Spleen (tissue), 11 donors: ENCODE measurements around the gene PTPRG. TPM values are rescaled to one million over a fixed set of nuclear protein-coding genes. Genes with fewer than 3 reads are reported as not detected.

ENCODE experiments used
- DNase-seq: peaks from one replicate; pipeline ENCODE4 v3.0.0-alpha.2; 2020
- H3K27ac ChIP-seq, 8 donors: fragments of 200-600 bp; sonication (generic) in 7 of 8; 1 replicate in 4 of 8; 2 replicates in 4 of 8; pipeline versions ENCODE4 v1.5.0 to v1.8.0; 2016 to 2021; ENCODE audit warnings: inconsistent platforms in 4 of 8, mild to moderate bottlenecking in 4 of 8, moderate library complexity in 1 of 8
- H3K27me3 ChIP-seq, 7 donors: fragments of 200-600 bp; sonication (generic) in 6 of 7; replicated peaks in 1 of 7; 1 replicate in 4 of 7; 2 replicates in 3 of 7; pipeline versions ENCODE4 v1.5.0 to v1.8.0; 2016 to 2021; ENCODE audit warnings: inconsistent platforms in 3 of 7, mild to moderate bottlenecking in 1 of 7
- H3K36me3 ChIP-seq, 6 donors: fragments of 200-600 bp; sonication (generic) in 5 of 6; 1 replicate in 4 of 6; 2 replicates in 2 of 6; pipeline versions ENCODE4 v1.5.0 to v1.8.0; 2016 to 2021; ENCODE audit warnings: inconsistent platforms in 2 of 6
- H3K4me1 ChIP-seq, 6 donors: fragments of 200-600 bp; sonication (generic) in 5 of 6; 1 replicate in 3 of 6; 2 replicates in 3 of 6; pipeline versions ENCODE4 v1.5.0 to v1.8.0; 2016 to 2021; ENCODE audit warnings: inconsistent platforms in 3 of 6
- H3K4me3 ChIP-seq, 8 donors: fragments of 200-600 bp; sonication (generic) in 7 of 8; 1 replicate in 4 of 8; 2 replicates in 4 of 8; pipeline versions ENCODE4 v1.5.0 to v1.8.0; 2016 to 2021; ENCODE audit warnings: inconsistent platforms in 4 of 8, mild to moderate bottlenecking in 4 of 8, moderate library complexity in 2 of 8
- H3K9me3 ChIP-seq, 8 donors: fragments of 200-600 bp; sonication (generic) in 7 of 8; 1 replicate in 4 of 8; 2 replicates in 4 of 8; pipeline versions ENCODE4 v1.5.0 to v1.8.0; 2016 to 2021; ENCODE audit warnings: inconsistent platforms in 4 of 8
- CTCF ChIP-seq, 11 experiments: fragments of 200-600 bp in 7 of 11; fragments of 450-650 bp in 4 of 11; sonication (generic) in 4 of 11; IDR thresholded peaks in 8 of 11; conservative IDR thresholded peaks in 3 of 11; 1 replicate in 7 of 11; 2 replicates in 4 of 11; pipeline versions ENCODE4 v1.4.0 to v1.8.0; 2016 to 2021; ENCODE audit warnings: antibody characterized with exemption in 11 of 11, inconsistent platforms in 4 of 11, mild to moderate bottlenecking in 1 of 11
- POLR2A ChIP-seq, 3 donors: fragments of 450-650 bp; IDR thresholded peaks; one replicate each; pipeline ENCODE4 v1.5.1; 2017; ENCODE audit warnings: antibody characterized with exemption in 3 of 3, mild to moderate bottlenecking in 1 of 3
- POLR2AphosphoS5 ChIP-seq, 3 donors: sonication (generic); formaldehyde crosslinking; IDR thresholded peaks; one replicate each; pipeline ENCODE4 v1.5.1; 2017; ENCODE audit warnings: antibody characterized with exemption in 3 of 3
- WGBS, 5 donors: extraction: QIAGEN DNeasy Blood & Tissue Kit in 3 of 5; methylation state at CpG; one replicate each; pipeline versions ENCODE4 v1.1.5 to v1.1.7; 2013 to 2018; 5-methylcytosine and 5-hydroxymethylcytosine counted together
- intact Hi-C: fragments of 100-400 bp; cut with DNase I; formaldehyde crosslinking; loops from one replicate; pipeline ENCODE4 v1.15.0; 2023; ENCODE audit warnings: low total_unique reads
- polyA plus RNA-seq, 3 donors: library from polyadenylated mRNA; stranded (reverse); fragments of 200-250 nt; gene quantifications; one replicate each; pipeline ENCODE4 v1.2.1, GENCODE V29; 2013
- total RNA-seq, 7 donors: library from RNA; depleted of rRNA in 3 of 7; stranded (reverse); fragments of >200 nt in 3 of 7; fragmentation: NEBNext Ultra II Directional in 4 of 7; extraction: Animal tissue kit (Norgen Biotek cat#: 25700) in 4 of 7; gene quantifications; one replicate each; pipeline versions ENCODE4 v1.1.0 to v1.2.1, GENCODE V29; 2016 to 2021
- donor health status: healthy with polysubstance abuse.
- donor health status: DM: no; HTN: no; CAD: no; lungs with moderate emphysema.
- donor health status: DM: no; HTN: no; CAD: no.
- donor health status: Bipolar disorder and iron deficiency.
- donor health status: healthy.
- donor health status: DM: no; HTN: no; CAD: no.
- donor health status: DM: yes; HTN: yes; CAD: no.

The PTPRG gene
- total and polyA plus RNA-seq, 10 donors, result 0.89 to 77.0 (median 34.5) TPM

GRCh38 chr3:62293051-62293780 is 731.8 kb downstream of the PTPRG start:
- 83 to 97% (median 86%) methylated on average over 2 of the region's 2 CpGs for WGBS, 5 donors

GRCh38 chr3:62295571-62295970 is 734.2 kb downstream of the PTPRG start:
- DNase-seq, result no peak
- Histone ChIP-seq H3K27ac (no peak overlapping the region), H3K27me3 (no peaks in the 10 kb centered on the region), H3K4me1 (no peaks in the 10 kb centered on the region), H3K9me3 (peaks cover 0 to 4% (median 0%) of the 10 kb centered on the region in 8 donors), H3K4me3 (no peak overlapping the region), H3K36me3 (peaks cover 0 to 14% (median 0%) of the 10 kb centered on the region in 6 donors)
- WGBS, 5 donors, result 68 to 82% (median 70%) methylated on average over 2 of the region's 2 CpGs
- intact Hi-C loops, result no loop called here
- TF ChIP-seq POLR2AphosphoS5 (IDR thresholded peaks at IDR 0.05) (no peak), POLR2A (IDR thresholded peaks at IDR 0.05) (no peak), CTCF (IDR thresholded peaks at IDR 0.05 in 8 of 11, conservative IDR thresholded peaks at IDR 0.05 in 3 of 11) (no peak)

More at GRCh38 chr3:62293051-62293780, 731.8 kb downstream of the PTPRG start:
- no peaks in the 10 kb centered on the region for H3K27me3 ChIP-seq
- no peak for DNase-seq
- TF ChIP-seq POLR2AphosphoS5 (IDR thresholded peaks at IDR 0.05) (no peak), CTCF (IDR thresholded peaks at IDR 0.05 in 8 of 11, conservative IDR thresholded peaks at IDR 0.05 in 3 of 11) (no peak), POLR2A (IDR thresholded peaks at IDR 0.05) (no peak)
- intact Hi-C loops, result no loop called here
- H3K4me1 ChIP-seq, result no peaks in the 10 kb centered on the region
- H3K9me3 ChIP-seq, result no peaks in the 10 kb centered on the region
- peaks cover 0 to 13% (median 0%) of the 10 kb centered on the region in 6 donors for H3K36me3 ChIP-seq
- H3K4me3 ChIP-seq, result no peak overlapping the region
- no peak overlapping the region for H3K27ac ChIP-seq

- TF ChIP-seq CTCF (IDR thresholded peaks at IDR 0.05 in 8 of 11, conservative IDR thresholded peaks at IDR 0.05 in 3 of 11) (no peak), POLR2A (IDR thresholded peaks at IDR 0.05) (no peak), POLR2AphosphoS5 (IDR thresholded peaks at IDR 0.05) (no peak)
- Histone ChIP-seq H3K4me3 (no peak overlapping the region), H3K27me3 (no peaks in the 10 kb centered on the region), H3K4me1 (no peaks in the 10 kb centered on the region), H3K36me3 (peaks cover 0 to 6% (median 0%) of the 10 kb centered on the region in 6 donors), H3K27ac (no peak overlapping the region), H3K9me3 (peaks cover 0 to 38% (median 23%) of the 10 kb centered on the region in 8 donors)
- intact Hi-C loops, result no loop called here
- WGBS, 5 donors, result 87 to 94% (median 92%) methylated on average over 3 of the region's 3 CpGs
- no peak for DNase-seq
Measured at GRCh38 chr3:62300617-62301016, 739.2 kb downstream of the PTPRG start.

- H3K4me1 ChIP-seq, result no peaks in the 10 kb centered on the region
- no peak overlapping the region for H3K27ac ChIP-seq
- H3K4me3 ChIP-seq, result no peak overlapping the region
- no peak for DNase-seq
- WGBS, 5 donors, result 49 to 80% (median 57%) methylated on average over 1 of the region's 1 CpG
- H3K27me3 ChIP-seq, result peaks cover 0 to 6% (median 0%) of the 10 kb centered on the region in 7 donors
- intact Hi-C loops, result no loop called here
- TF ChIP-seq POLR2AphosphoS5 (IDR thresholded peaks at IDR 0.05), result no peak
- TF ChIP-seq CTCF (IDR thresholded peaks at IDR 0.05 in 8 of 11, conservative IDR thresholded peaks at IDR 0.05 in 3 of 11), result no peak
- TF ChIP-seq POLR2A (IDR thresholded peaks at IDR 0.05), result no peak
- H3K36me3 ChIP-seq, result no peaks in the 10 kb centered on the region
- H3K9me3 ChIP-seq, result no peaks in the 10 kb centered on the region
Measured at GRCh38 chr3:62312201-62312600, 750.8 kb downstream of the PTPRG start.
